NCI-H187 (cell line): ENCODE results near the gene C8G.

Experiments
- DNase-seq, 2 experiments: peaks; one replicate each; lab custom pipeline; 2025; lab: John Stamatoyannopoulos, UW

Gene C8G

DNA sequence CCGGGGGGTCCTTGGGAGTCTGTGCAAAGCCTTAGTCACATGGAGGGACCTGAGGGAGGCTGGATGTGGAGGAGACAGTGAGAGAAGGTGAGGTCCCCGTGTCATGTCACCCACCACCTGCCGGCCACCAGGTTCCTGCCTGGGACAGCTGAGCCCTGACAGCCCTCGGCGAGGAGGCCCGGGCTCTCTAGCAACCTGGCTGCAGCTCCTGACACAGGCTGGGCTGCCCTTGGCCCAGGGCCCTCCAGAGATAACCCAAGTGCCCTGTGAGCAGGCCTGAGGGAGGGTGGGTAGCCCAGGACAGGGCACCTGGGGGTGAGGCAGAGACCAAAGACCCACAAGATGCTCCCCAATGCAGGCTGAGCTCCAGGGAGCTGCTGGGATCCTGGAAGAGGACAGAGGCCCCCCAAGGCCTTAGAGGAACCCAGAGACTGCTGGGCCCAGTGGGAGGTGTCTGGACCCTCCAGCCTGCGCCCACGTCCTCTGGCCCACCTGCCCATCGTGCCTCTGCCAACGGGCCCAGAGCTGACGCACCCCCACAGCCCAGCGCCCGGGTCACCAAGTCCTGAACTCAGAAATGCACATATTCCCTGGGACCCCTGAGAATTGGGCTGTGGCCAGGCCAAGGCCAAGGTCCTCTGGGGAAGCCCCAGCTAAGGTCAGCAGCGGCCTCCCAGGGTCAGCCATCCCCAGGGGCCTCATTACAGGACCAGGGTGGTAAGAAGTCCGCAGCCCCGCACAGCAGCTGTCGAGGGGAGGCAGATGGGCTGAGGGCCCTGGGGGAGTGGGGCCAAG is 23.5 kb downstream of the C8G start:
- no peak for DNase-seq

DNA sequence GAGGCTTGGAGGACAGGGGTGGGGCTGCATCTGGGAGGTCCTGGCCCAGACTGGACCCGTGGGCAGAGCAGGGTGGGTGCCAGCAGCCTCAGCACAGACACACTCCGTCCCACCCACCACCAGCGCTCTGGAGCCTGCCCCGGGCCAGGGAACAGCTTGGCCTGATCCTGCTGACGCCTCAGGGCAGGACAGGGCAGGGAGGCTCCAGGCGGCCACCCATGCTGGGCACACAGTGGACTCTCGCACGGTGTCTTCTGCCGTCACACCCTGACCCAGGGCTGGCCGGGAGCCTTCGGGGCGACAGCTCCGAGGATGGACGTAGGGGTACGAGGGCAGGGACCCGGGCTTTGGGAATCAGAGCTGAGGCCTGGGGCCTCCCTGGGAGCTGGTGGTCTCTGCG is 24.1 kb downstream of the C8G start:
- DNase-seq: no peak

DNA sequence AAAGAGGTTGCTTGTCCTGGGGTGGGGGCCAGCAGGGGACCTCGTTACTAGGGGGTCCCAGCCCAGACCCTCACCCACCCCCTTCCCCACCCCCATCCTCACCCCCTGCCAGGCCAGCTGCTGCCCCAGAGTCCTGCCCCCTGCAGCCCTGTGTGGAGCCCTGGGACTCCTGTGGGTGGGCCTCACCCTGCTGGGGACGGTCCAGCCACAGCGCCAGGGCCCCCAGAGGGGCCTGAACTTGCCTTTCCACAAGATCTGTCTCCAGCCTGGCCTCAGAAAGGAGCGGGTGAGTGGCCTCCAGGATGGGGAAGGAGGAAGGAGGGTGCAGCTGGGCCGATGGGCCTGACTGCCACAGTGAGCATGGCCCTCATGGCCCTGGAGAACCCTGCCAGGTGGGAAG is 24.7 kb downstream of the C8G start:
- no peak for DNase-seq

DNA sequence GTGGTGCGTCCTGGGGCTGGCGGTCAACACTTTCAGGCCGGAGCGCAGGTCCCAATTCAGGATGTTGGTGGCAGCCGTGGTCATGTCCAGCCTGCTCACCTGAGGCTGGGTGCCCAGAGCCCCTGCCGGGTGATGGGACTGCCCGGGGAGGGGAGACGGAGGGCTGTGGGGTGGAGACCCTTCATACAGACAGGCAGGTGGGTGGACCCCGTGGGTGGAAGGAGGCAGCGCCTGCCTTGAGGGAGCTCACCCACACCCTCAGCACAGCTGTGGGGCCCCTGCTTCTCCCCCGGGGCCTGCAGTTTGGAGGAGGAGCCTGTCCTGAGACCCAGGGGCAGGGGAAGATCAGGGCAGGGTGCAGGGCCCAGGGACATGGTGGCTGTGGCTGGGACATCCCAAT is 25.3 kb downstream of the C8G start:
- DNase-seq: no peak

DNA sequence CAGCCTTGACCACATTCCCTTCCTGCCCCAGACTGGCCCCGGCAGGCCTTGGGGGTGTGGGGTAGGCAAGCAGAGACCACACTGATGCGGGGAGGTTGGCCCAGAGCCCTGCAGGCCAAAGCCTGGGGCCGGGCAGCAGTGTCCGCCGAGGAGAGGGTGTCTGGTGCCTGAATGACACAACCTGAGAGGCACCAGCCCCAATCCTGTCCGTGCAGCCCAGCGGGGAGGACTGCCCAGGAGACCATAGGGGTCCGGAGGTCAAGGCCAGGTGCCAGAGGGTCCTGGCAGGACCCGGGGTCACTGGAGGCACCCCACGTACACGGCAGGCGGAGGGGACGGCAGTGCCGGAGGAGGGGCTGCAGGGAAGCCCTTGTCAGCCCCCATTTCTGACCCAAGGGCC is 26.7 kb downstream of the C8G start:
- no peak for DNase-seq

DNA sequence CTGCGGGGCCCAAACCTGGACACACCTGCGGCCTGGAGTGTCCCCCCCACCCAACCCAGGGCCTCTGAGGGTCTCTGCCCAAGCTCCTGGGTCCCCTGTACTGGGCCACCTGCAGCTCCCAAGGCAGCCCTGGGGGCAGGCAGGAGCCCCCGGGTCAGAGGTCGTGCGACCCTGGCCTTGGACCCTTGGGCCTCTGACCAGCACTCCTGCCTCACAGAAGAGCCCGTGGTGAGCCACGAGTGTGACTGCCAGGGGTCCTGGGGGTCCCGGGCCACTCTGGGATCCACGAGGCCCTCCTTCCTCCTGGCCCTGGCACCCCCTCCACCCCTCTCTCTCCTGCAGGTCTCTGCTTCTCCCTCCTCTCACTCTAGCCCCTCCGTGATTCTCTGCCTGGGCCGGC is 27.3 kb downstream of the C8G start:
- no peak for DNase-seq

DNA sequence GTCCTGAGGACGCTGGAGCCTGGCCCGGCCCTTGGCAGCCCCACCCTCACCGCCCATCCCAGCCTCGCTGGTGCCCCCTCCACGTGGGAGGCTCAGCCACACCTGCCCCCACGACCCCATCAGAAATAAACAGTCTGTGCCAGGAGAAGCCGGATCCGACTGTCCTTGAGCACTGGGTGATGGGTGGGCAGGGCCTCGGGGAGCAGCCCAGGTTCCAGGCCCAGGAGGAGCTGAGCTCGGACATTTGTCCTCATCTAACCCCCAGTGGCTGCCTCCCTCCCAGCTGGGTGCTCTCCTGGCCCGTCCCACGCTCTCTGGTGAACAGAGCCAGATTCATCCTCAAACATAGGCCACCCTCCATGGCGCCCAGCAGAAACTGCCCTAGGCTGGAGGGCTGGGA is 27.7 kb downstream of the C8G start:
- DNase-seq: no peak

DNA sequence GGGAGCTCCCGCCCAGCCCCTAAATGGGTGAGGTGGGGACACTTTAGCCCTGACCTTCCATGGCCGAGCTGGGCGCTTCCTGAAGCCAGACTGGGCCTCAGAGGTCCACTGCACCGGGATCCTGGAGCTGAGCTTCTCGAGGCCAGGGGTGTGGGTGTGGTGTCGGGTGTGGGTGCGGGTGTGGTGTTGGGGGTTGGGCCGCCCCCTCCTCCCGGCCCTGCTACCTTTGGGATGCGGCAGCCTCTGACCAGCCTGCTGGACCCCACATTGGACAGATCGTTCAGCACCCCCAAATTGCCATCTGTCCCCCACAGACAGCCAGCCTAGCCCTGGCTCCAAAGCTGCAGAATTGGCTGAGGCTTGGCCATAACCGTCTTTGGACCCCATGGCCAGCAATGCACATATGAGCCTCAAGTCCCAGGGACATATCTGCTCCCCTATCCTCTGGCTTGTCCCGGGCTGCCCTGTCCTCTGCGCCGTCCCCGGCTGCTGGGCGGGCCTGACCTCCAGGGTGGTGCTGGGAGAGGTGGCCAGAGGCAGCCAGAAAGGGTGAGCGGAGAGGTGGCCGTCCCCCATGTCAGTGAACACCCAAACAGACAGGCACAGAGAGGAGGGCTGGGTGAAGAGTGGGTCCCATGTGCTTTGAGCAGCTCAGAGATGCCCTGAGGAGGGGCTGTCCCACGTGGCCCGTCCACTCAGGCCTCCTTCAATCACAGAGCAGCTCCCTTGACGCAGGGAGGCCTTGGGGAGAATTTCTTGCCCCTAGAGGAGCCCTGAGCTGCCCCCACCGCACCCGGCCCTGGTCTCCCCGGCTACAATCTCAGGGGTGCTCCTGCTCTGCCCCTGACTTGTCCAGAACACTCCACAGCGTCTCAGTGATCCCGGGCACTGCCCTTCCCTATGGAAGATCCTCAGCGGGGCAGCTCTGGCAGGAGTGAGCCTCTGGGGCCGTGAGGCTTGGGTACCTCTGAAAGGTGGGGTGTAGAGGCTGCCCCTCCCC is 28.9 kb downstream of the C8G start:
- DNase-seq: no peak

DNA sequence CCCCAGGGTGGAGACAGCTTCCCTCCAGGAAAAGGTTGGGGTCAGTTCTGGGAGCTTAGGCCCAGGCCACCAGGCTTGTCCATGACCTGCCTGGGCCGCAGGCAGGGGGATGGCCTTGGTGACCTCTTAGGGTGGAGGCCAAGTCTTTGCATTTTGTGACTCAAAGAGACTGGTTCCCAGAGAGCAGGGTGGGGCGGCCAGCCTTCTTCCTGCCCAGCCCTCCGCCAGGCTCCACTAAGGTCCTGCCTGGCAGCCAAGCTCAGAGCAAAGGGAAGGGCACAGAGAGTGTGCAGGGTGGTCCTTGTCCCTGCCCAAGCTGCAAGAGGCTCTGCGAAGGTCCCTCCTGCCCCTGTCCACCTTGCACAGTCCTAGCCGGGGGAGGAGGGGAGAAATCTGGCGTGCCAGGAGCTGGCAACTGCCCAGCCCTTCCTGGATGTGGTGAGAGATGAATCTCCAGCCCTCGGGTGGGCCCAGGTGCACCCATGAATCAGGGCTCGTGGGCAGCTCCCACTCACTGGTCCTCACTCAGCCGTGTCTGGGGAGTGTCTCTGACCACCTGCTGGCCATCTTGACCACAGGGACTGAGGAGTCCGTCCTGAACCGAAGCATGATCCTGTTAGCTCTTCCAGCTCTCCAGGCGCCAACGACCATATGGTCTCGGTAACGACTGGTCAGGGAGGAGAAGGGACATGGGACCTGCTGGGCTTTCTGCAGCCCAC is 29.9 kb downstream of the C8G start:
- no peak for DNase-seq

DNA sequence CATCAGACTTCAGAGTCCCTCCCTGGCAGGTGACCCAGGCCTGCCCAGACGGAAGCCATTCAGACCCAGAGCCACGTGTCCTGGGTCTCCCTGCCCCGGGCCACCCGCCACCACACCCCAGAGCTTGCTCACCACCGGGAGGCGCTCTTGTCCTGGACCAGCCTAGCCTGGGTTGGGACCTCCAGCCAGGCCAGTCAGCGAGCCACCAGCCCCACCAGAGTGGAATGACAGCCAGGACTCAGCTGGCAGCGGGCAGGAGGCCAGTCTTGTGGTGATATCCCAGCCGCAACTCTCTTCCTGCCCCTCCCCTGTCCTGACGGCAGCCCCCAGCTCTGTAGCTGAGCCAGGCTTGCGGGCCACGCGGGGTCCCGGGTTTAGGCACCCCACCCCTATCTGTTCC is 30.6 kb downstream of the C8G start:
- no peak for DNase-seq

DNA sequence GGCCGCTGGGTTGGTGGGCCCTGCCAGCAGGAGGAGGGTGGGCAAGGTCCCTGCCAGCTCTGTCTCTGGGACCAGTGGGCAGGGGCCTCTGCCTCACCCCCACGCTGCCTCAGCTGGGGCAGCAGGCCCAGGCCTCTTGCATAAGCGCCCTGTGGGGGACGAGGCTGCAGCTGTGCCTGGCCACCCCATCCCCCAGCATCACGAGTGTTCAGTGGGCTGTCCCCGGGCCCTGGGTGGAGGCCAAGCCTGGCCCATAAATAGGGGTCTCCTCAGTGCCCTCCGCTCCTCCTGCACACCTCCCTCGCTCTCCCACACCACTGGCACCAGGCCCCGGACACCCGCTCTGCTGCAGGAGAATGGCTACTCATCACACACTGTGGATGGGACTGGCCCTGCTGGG is 32.2 kb downstream of the C8G start, which contains the start of gene PTGDS:
PTGDS (plus strand) TSS at position 282 of the 400 bp plus-strand sequence; CDS start at position 357, 75 bp downstream.
- no peak for DNase-seq

DNA sequence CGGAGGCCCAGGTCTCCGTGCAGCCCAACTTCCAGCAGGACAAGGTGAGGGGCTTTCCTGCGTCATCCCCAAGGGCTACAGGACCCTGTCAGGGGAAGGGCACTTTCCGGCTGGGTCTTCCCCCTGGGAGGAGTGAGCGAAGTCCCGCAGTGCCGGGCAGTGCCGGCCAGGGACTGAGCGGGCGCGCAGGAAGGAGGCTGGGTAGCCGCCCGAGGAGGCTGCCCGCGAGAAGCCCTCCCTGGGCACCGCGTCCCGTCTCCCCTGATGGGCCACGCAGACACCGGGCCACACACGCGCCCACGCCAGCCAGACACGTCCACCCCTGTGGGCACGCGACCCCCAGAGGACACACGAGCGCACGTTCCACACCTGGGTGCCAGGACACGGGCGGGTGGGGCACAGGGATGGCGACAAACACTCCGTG is 32.6 kb downstream of the C8G start:
- DNase-seq: no peak

DNA sequence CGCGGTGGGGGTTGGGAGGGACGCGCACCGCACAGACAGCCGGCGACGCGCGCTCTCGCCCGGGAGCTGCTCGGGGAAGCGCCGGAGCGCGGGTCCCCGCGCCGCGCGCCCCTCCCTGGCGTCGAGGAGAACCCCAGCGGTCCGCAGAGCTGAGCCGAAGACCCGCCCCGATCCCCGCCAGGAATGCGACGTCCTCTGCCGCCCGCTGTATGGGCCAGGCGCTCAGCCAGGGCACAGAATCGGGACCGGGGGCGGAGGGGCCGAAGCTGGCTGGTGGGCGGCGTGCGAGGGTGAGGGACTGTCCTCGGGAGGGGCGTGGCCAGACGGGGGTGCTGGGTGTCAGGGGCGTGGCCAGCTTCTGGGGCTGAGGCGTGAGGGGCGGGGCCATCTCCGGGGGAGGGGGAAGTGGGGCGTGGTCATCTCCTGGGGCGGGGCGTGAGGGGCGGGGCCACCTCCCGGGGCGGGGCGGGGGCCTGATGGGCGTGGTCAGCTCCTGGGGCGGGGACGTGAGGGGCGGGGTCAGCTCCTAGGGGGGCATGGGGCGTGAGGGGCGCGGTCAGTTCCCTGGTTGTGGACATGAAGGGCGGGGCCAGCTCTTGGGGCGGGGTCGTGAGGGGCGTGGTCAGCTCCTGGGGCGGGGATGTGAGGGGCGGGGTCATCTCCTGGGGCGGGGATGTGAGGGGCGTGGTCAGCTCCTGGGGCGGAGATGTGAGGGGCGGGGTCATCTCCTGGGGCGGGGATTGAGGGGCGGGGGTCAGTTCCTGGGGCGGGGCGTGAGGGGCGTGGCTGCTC is 33.2 kb downstream of the C8G start:
- no peak for DNase-seq

DNA sequence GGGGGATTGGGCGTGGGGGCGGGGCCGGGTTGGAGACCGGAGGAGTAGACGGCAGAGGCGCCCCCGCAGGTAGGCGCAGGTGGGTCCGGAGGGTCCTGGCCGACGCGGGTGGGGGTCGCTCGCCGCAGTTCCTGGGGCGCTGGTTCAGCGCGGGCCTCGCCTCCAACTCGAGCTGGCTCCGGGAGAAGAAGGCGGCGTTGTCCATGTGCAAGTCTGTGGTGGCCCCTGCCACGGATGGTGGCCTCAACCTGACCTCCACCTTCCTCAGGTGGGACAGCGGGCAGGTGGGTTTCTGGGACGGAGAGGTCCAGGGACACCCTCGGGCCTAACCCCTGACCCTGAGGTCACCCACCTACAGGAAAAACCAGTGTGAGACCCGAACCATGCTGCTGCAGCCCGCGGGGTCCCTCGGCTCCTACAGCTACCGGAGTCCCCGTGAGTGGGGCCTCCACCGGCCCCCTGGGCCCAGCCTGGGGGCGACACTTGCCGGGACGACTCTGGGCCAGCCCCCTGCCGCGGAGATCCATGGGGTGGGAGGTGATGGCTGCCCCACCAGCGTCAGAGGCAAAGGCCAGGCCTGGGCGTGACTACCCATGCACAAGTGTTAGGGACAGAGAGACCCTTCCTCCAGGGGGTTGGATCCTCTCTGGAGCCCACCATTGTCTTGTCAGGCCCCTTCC is 34.0 kb downstream of the C8G start:
- no peak for DNase-seq

DNA sequence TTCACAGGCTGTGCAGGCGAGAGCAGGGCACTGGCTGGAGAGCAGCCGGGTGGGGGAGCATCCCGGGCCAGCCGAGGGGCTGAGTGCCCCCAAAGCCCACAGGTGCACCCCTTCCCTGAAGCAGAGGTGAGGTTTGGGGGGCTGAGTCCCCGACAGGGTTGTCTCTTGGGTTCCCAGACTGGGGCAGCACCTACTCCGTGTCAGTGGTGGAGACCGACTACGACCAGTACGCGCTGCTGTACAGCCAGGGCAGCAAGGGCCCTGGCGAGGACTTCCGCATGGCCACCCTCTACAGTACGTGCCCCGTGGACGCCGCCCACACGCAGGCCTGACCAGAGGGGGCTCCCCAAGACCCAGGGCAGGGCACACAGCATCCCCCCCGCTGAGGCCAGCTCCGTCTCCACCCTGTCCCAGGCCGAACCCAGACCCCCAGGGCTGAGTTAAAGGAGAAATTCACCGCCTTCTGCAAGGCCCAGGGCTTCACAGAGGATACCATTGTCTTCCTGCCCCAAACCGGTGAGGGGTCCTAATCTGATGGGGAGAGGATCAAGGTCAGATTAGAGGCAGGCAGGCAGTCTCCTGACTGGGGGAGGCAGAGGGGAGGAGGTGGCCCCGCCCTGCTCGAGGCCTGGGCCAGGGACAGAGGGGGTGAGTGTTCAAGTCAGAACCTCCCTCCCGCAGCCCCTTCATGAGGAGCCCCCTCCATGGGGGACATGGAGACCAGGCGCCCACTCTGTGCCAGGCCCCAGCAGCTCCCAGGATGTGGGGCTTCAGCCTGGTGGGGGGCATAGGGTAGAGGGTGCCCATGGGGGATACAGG is 34.9 kb downstream of the C8G start:
- no peak for DNase-seq

DNA sequence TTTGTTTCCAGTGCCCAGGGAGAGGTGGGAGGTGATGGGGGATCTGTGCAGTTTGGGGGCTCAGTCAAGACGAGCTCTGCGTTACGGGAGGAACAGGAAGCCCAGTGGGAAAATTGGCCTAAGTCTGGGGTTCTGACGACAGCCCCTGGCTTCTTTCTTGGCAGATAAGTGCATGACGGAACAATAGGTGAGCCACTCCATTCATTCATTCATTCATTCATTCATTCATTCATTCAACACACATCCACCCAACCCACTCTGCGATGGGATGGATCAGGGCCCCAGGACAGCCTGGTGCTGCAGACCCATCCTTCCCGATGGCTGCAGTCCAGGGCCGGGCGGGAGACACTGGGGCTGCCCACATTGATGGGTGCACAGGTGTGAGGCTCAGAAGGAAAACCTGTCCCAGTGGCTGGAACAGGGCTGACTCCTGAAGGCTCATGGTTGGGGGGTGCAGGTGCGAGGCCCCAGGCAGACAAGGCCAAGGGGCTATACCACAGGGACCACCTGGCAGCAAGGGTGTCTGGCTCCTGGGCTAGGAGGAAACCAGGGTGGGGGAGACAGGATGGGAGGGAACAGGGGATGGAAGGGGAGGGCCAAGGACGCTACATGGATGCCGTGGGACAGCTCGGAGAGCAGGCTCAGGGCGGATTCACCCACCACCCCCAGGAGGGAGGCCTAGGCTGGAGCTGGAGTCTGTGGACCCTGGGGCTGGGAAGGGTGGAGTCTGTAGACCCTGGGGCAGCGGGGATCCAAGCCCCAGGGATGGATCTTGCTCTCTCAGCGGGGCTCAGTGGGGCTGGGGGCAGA is 35.8 kb downstream of the C8G start:
- DNase-seq: no peak

DNA sequence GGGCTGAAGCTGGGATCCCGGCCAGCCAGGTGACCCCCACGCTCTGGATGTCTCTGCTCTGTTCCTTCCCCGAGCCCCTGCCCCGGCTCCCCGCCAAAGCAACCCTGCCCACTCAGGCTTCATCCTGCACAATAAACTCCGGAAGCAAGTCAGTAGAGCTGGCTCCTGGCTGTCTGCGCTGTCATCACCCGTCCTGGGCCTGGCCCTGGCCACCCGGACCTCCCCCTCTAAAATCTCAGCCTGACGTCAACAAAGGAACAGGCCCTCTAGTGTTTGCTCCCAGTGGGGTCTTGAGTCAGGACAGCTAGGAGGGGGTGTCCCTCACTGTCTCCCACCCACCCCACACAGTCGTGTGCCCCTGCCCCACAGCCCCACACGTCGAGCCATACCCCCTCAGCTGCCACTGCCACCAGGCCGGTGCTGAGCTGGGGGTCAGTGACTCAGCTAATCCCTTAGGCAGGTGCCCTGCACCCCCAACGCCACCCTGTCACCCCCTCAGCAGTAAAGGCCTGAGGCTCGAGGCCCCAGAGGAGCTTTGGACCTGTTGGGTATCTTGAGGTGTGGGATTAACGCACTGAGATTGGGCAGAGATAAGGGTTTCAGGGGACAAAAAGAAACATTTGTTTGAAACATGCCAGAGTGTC is 36.7 kb downstream of the C8G start:
- DNase-seq: no peak

DNA sequence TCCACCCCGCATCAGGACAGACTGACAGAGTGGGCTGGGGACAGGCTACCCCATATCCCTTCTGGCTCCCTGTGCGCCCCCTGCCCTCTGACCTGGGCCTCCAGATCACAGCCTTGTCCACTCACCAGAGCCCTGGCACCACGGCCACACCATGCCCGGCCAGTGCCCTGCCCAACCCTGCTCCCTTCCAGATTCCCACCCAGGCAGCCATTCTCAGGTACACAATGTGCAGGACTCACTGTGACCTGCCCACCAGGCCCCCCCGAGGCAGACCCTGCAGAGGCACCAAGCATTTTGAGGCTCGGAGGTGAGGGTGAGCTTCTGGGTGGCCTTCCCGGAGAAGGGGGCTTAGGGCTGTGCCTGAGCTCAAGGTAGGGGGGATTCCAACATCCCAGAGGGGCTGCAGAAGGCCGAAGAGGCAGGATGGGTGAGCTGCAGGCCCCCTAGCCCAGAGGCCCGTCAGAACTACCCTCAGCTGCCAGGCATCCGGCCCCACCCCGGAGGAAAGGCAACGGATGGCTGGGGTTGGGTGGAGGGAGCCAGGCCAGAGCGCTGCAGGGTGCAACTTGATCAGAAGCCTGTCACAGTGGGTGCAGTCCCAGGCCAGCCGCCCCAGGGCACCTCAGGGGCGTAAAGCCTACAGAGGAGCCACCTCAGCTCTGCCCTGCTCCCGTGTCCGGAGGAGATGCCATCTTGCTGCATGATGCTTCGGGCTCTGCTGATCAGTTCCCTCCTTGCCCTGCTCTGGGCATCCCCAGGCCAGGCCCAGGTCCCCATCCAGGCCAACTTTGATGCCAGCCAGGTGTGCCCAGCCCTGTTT is 37.4 kb downstream of the C8G start, which contains the start of gene LCNL1:
LCNL1 (plus strand) TSS at position 762 of the 820 bp plus-strand sequence. CDS start 594 bp downstream, outside the sequence.
- DNase-seq: no peak
